Prostate gland (tissue), 2 donors: ENCODE data around the gene BRD2. TPM values are rescaled to one million over a fixed set of nuclear protein-coding genes. Genes with fewer than 3 reads are reported as not detected.

Experiments
- DNase-seq: peaks from one replicate; pipeline ENCODE4 v3.0.0-alpha.2; 2019; ENCODE audit warnings: low spot score
- H3K27ac ChIP-seq, 2 donors: fragments of 200-600 bp; sonication (generic); 2 replicates each; pipeline ENCODE4 v1.5.1; 2017 to 2019
- H3K27me3 ChIP-seq: fragments of 200-600 bp; sonication (generic); replicated peaks from 2 replicates; pipeline ENCODE4 v1.5.1; 2019; ENCODE audit not compliant: insufficient read depth
- H3K36me3 ChIP-seq, 2 donors: fragments of 200-600 bp; sonication (generic); 1 replicate in 1 of 2; 2 replicates in 1 of 2; pipeline versions ENCODE4 v1.5.1 to v1.8.1; 2017 to 2019
- H3K4me1 ChIP-seq: fragments of 200-600 bp; sonication (generic); replicated peaks from 2 replicates; pipeline ENCODE4 v1.5.1; 2019
- H3K4me3 ChIP-seq, 2 donors: fragments of 200-600 bp; sonication (generic); 2 replicates each; pipeline ENCODE4 v1.5.1; 2017 to 2019
- H3K9me3 ChIP-seq: fragments of 200-600 bp; sonication (generic); 2 replicates; pipeline ENCODE4 v1.5.1; 2017
- CTCF ChIP-seq, 4 experiments: fragments of 200-600 bp in 2 of 4; fragments of 450-650 bp in 2 of 4; sonication (generic) in 2 of 4; IDR thresholded peaks; 1 replicate in 3 of 4; 2 replicates in 1 of 4; pipeline ENCODE4 v1.5.1; 2016 to 2019; ENCODE audit warnings: antibody characterized with exemption in 4 of 4, mild to moderate bottlenecking in 2 of 4, moderate library complexity in 2 of 4
- POLR2A ChIP-seq: fragments of 450-650 bp; IDR thresholded peaks from one replicate; pipeline ENCODE4 v1.6.1; 2016; ENCODE audit warnings: antibody characterized with exemption, mild to moderate bottlenecking
- POLR2AphosphoS5 ChIP-seq: sonication (generic); formaldehyde crosslinking; IDR thresholded peaks from one replicate; pipeline ENCODE4 v1.6.1; 2017; ENCODE audit warnings: antibody characterized with exemption
- WGBS: methylation state at CpG from one replicate; pipeline ENCODE4 v1.1.5; 2018; 5-methylcytosine and 5-hydroxymethylcytosine counted together
- intact Hi-C: fragments of 100-400 bp; cut with DNase I; formaldehyde crosslinking; loops from one replicate; pipeline ENCODE4 v1.14.2; 2022
- total RNA-seq, 2 donors: library from RNA; depleted of rRNA; stranded (reverse); fragments of >200 nt; gene quantifications; one replicate each; pipeline ENCODE4 v1.1.0, GENCODE V29; 2016

BRD2 gene
- total RNA-seq: 100 to 1,000 TPM; 153 to 252 TPM

DNA sequence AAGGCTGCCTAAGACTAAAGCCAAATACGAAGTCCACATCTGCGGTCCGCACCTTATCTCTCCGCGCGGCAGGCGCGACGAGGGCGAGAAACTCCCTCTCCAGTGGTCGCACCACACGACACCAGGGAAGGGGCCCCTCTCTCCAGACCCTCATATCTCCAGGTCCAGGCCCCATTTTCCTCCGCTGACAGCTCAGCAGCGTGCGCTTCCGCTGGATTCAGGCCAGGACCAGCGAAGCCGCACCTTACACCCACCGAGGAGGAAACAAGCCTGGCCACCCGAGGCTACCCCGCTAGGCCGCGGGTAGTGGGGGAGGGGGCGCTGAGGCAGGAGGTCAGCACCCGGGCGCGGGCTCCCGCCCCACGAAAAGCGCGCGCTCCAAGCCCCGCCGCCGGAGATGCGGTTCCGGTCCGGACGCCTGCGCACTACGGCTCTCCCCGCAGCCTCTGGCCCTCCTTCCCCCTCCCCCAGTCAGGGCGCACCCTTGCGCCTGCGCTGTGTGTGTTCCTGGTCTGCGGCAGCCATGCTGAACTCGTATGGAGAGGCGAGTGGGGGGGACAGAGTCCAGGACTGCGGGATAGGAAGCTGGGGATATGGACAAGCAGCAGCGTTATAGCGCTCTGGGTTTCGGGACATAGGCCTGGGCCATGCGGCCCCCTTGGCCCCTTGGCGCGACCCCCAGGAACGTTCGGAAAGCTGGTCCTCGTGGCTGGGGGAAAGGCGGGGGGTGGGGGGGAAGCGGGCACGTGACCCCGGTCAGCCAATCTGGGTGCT, at the start of gene BRD2:
TSS of gene BRD2 (plus strand) at position 502 of the 774 bp plus-strand sequence. CDS start 4,305 bp downstream, outside the sequence.
- Histone ChIP-seq H3K4me3 (peak within 1 kb of the TSS; percentile 80 to 91), H3K4me1 (peaks cover 2% of the 10 kb centered on the region), H3K27ac (peak within 1 kb of the TSS; percentile 99 to 100), H3K9me3 (no peaks in the 10 kb centered on the region), H3K36me3 (peaks cover 3 to 9% of the 10 kb centered on the region in 2 donors), H3K27me3 (no peaks in the 10 kb centered on the region)
- DNase-seq: peak; percentile 93
- peak in 1 of 4 experiments; percentile 29 for TF ChIP-seq CTCF (IDR thresholded peaks at IDR 0.05)
- TF ChIP-seq POLR2AphosphoS5: peak; percentile 94
- peak; percentile 98 for TF ChIP-seq POLR2A
- intact Hi-C loops: loop anchor here (5.0 kb wide), 1 partner anchor 126 kb away; the partner anchor contains the start of gene PSMB8
- WGBS: under 1% methylated on average over 50 of the region's 62 CpGs

- no peaks in the 10 kb centered on the region for H3K4me1 ChIP-seq
- WGBS: 29% methylated on average over 2 of the region's 2 CpGs
- no peak overlapping the region for H3K27ac ChIP-seq
- no peaks in the 10 kb centered on the region for H3K9me3 ChIP-seq
- DNase-seq: no peak
- no peak for TF ChIP-seq POLR2AphosphoS5
- TF ChIP-seq POLR2A: no peak
- no peak for TF ChIP-seq CTCF (IDR thresholded peaks at IDR 0.05)
- no peak overlapping the region for H3K4me3 ChIP-seq
- intact Hi-C loops: no loop called here
- no peaks in the 10 kb centered on the region for H3K36me3 ChIP-seq
- no peaks in the 10 kb centered on the region for H3K27me3 ChIP-seq
These were observed 47.7 kb upstream of the BRD2 start for GRCh38 chr6:32920715-32921114.

GRCh38 chr6:32922083-32922482, 46.3 kb upstream of the BRD2 start:
- intact Hi-C loops: no loop called here
- TF ChIP-seq CTCF (IDR thresholded peaks at IDR 0.05): peak in 1 of 4 experiments; percentile 26
- TF ChIP-seq POLR2AphosphoS5: no peak
- no peak for TF ChIP-seq POLR2A
- no peak for DNase-seq
- Histone ChIP-seq H3K36me3 (no peaks in the 10 kb centered on the region), H3K27me3 (no peaks in the 10 kb centered on the region), H3K9me3 (no peaks in the 10 kb centered on the region), H3K4me1 (no peaks in the 10 kb centered on the region), H3K4me3 (no peak overlapping the region), H3K27ac (no peak overlapping the region)
- 65% methylated on average over 2 of the region's 2 CpGs for WGBS

DNA sequence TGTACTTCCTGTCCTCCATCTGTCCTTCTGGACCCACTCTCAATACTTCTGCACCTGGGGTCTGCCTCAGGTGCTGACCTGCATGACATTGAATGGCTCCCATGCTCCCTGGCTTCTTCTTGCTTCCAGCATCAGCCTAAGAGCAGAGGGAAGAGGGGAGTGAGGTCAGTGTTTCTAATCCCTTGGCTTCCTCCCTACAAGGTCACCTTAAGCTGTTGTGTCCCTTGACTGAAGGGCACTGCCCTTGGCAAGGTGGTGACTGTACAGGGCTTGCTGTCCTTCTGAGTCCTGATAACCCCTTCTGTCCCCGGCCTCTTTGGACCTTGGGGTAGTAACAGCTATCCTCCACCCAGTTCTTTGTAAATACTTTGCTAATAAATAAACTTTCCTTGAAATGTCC, 37.2 kb upstream of the BRD2 start:
- H3K4me1 ChIP-seq: no peaks in the 10 kb centered on the region
- H3K4me3 ChIP-seq: no peak overlapping the region
- H3K27ac ChIP-seq: no peak overlapping the region
- H3K36me3 ChIP-seq: no peaks in the 10 kb centered on the region
- intact Hi-C loops: loop anchor here (5.0 kb wide), 1 partner anchor 44 kb away; no protein-coding TSS in a partner anchor
- 47% methylated on average over 1 of the region's 1 CpG for WGBS
- H3K9me3 ChIP-seq: no peaks in the 10 kb centered on the region
- TF ChIP-seq POLR2AphosphoS5 (no peak), POLR2A (no peak), CTCF (IDR thresholded peaks at IDR 0.05) (no peak)
- no peak for DNase-seq
- H3K27me3 ChIP-seq: no peaks in the 10 kb centered on the region
